ENCODE data around the gene SPEM2. TPM values are rescaled to one million over a fixed set of nuclear protein-coding genes. Genes with fewer than 3 reads are reported as not detected.

SPEM2 gene
- total RNA-seq, 4 donors from 2014 or later = not detected

GRCh38 chr17:7383742-7384488 lies 41.5 kb upstream of the SPEM2 start:
- TF ChIP-seq CTCF (IDR thresholded peaks at IDR 0.05) = no peak
- ATAC-seq (ENCODE audit: low FRiP score) (no peak), DNase-seq (ENCODE audit: low spot score) (no peak)

DNA sequence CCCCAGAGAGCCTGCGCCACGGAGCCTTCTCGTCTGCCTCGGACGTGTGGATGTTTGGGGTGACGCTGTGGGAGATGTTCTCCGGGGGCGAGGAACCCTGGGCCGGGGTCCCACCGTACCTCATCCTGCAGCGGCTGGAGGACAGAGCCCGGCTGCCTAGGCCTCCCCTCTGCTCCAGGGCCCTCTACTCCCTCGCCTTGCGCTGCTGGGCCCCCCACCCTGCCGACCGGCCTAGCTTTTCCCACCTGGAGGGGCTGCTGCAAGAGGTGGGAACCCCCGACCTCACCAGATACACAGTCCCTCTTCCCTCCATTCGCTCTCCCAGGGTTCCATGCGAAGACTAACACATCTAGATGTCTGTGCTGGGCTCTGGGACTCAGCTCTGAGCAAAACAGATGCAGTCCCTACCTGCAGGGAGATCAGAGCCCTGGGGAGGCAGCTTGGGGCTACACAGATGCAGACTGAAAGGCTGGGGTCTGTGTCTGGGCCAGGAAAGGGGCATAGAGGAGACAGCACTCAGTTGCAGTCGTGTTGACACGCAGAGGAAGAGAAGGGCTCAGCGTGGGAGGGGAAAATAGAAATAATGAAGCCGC lies 40.8 kb upstream of the SPEM2 start:
- DNase-seq (ENCODE audit: low spot score) = no peak
- ATAC-seq (ENCODE audit: low FRiP score) = no peak
- TF ChIP-seq CTCF (IDR thresholded peaks at IDR 0.05) = no peak

DNA sequence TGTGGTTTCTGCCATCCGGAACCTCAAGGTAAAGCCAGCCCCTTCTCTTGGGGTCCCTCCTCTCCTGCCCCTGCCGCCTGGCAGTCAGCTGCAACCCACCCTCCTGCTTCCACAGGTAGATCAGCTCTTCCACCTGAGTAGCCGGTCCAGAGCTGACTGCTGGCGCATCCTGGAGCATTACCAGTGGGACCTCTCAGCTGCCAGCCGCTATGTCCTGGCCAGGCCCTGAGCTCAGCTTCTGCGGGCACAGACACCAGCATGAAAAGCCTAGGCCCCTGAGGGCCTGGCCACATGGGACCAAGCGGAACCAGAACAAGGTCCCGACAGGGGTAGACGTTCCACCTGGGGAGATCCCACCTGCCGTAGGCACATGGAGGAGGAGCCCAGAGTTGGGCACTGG lies 36.6 kb upstream of the SPEM2 start:
- ATAC-seq (ENCODE audit: low FRiP score) = no peak
- DNase-seq (ENCODE audit: low spot score) = no peak
- no peak for TF ChIP-seq CTCF (IDR thresholded peaks at IDR 0.05)

GRCh38 chr17:7389924-7390910 lies 35.2 kb upstream of the SPEM2 start:
- TF ChIP-seq CTCF (IDR thresholded peaks at IDR 0.05) = no peak
- ATAC-seq (ENCODE audit: low FRiP score) = no peak
- no peak for DNase-seq (ENCODE audit: low spot score)

- no peak for ATAC-seq (ENCODE audit: low FRiP score)
- TF ChIP-seq CTCF (IDR thresholded peaks at IDR 0.05) = no peak
Observed at GRCh38 chr17:7391307-7391706, 34.1 kb upstream of the SPEM2 start.

DNA sequence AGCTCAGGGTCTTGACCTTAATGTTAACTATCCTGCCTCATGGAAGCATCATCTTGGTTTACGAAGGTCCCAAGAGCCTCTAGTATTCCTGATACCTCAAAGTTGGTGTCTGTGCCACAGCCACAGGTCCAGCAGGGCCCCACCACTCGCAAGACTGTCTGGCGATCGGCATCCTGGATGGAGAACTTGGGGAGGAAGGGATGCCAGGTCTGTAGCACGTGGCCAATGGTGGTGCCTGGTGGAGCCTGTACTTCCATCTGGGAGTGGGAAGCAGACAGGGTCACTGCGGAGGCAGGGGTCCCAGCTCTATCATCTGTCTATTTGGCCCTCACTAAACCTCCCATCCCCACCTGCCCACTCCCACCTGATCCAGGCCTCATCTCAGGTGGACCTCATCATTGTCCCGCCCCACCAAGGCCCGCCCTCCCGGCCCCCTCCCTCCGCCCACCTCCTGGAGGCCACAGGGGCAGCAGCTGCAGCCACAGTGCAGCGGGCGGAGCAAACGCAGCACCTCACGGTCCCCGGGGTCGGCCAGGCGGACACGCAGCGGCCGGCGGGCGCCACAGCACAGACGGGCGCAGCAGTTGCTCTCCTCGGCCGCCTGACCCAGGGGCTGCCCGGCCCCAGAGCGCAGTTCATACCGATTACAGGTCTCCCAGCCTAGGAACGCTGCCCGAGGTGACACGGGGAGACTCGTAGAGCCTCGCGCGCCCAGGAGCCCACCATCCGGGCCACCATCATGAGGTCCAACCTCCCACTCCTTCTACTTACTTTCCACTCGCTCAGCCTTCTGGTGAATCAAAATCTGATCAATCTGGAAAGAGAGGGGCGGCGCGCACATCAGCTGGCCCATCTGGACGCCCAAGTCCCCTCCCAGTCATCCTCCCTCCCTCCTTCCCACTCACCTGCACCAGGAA lies 32.5 kb upstream of the SPEM2 start:
- no peak for TF ChIP-seq CTCF (IDR thresholded peaks at IDR 0.05)
- ATAC-seq (ENCODE audit: low FRiP score) (no peak), DNase-seq (ENCODE audit: low spot score) (no peak)

More at GRCh38 chr17:7391307-7391706, 34.1 kb upstream of the SPEM2 start:
- no peak for DNase-seq (ENCODE audit: low spot score)

Measured in omental fat pad (tissue), 4 donors.